ENCODE data around the gene SLC8A2.

Gene SLC8A2

GRCh38 chr19:47450478-47450877 lies 21.2 kb downstream of the SLC8A2 start:
- Histone ChIP-seq H3K9ac (ENCODE audit: low read depth, low read length, poor library complexity) (no peak overlapping the region), H3K4me3 (ENCODE audit: low read length in 2 of 2) (no peak overlapping the region), H4K8ac (ENCODE audit: low read depth, low read length) (no peak overlapping the region), H2AFZ (ENCODE audit: low read length) (no peak overlapping the region), H4K91ac (ENCODE audit: low read depth, low read length, poor library complexity) (no peak overlapping the region), H3K23ac (ENCODE audit: low read depth, low read length, poor library complexity) (no peak overlapping the region), H2AK5ac (ENCODE audit: low read depth, low read length) (no peak overlapping the region), H3K4me1 (ENCODE audit: control insufficient read depth in 2 of 2, insufficient read depth in 1 of 2, low read depth in 1 of 2, low read length in 2 of 2) (peaks cover 4 to 8% of the 10 kb centered on the region in 2 donors), H3K4ac (ENCODE audit: low read length) (no peak overlapping the region), H3K27ac (replicated peaks; ENCODE audit: low read length) (no peak overlapping the region), H3K27me3 (ENCODE audit: control insufficient read depth in 3 of 3, insufficient read depth in 3 of 3, low read depth in 1 of 3, low read length in 3 of 3) (peaks cover 7 to 43% (median 36%) of the 10 kb centered on the region in 3 experiments), H3K9me3 (replicated peaks in 1 of 2; ENCODE audit: control insufficient read depth in 2 of 2, insufficient read depth in 1 of 2, low read depth in 1 of 2, low read length in 2 of 2) (peaks cover under 1 to 1% of the 10 kb centered on the region in 2 donors), H3K36me3 (replicated peaks in 1 of 2; ENCODE audit: control insufficient read depth in 2 of 2, insufficient read depth in 2 of 2, low read length in 2 of 2) (no peaks in the 10 kb centered on the region), H2BK120ac (ENCODE audit: low read depth, low read length) (no peak overlapping the region), H3K14ac (ENCODE audit: low read length) (no peak overlapping the region), H3K18ac (ENCODE audit: low read length) (no peak overlapping the region), H3K79me1 (ENCODE audit: low read depth, low read length) (no peaks in the 10 kb centered on the region), H3K4me2 (ENCODE audit: insufficient read depth, low read length, poor library complexity, severe bottlenecking) (no peak overlapping the region), H2BK12ac (ENCODE audit: low read length) (no peak overlapping the region), H2BK5ac (ENCODE audit: low read length) (no peak overlapping the region), H2BK15ac (ENCODE audit: low read length) (no peak overlapping the region)
- no peak for DNase-seq (ENCODE audit: low spot score)
- WGBS, 2 donors (ENCODE audit: extremely low coverage in 2 of 2, insufficient read length in 2 of 2, insufficient replicate concordance in 1 of 2) = no CpG with 5 or more reads among the region's 7 CpGs

GRCh38 chr19:47448360-47448727 lies 23.3 kb downstream of the SLC8A2 start:
- H2BK12ac ChIP-seq (ENCODE audit: low read length) = no peak overlapping the region
- H3K27me3 ChIP-seq (ENCODE audit: control insufficient read depth in 3 of 3, insufficient read depth in 3 of 3, low read depth in 1 of 3, low read length in 3 of 3) = peaks cover 7 to 56% (median 43%) of the 10 kb centered on the region in 3 experiments
- no peak overlapping the region for H3K9ac ChIP-seq (ENCODE audit: low read depth, low read length, poor library complexity)
- no peak overlapping the region for H2BK120ac ChIP-seq (ENCODE audit: low read depth, low read length)
- peaks cover 4 to 11% of the 10 kb centered on the region in 2 donors for H3K4me1 ChIP-seq (ENCODE audit: control insufficient read depth in 2 of 2, insufficient read depth in 1 of 2, low read depth in 1 of 2, low read length in 2 of 2)
- no CpG with 5 or more reads among the region's 9 CpGs for WGBS, 2 donors (ENCODE audit: extremely low coverage in 2 of 2, insufficient read length in 2 of 2, insufficient replicate concordance in 1 of 2)
- H3K9me3 ChIP-seq (replicated peaks in 1 of 2; ENCODE audit: control insufficient read depth in 2 of 2, insufficient read depth in 1 of 2, low read depth in 1 of 2, low read length in 2 of 2) = peaks cover 0 to 1% of the 10 kb centered on the region in 2 donors
- no peak for DNase-seq (ENCODE audit: low spot score)
- no peak overlapping the region for H3K4me2 ChIP-seq (ENCODE audit: insufficient read depth, low read length, poor library complexity, severe bottlenecking)
- no peak overlapping the region for H2AFZ ChIP-seq (ENCODE audit: low read length)
- H2BK15ac ChIP-seq (ENCODE audit: low read length) = no peak overlapping the region
- H3K4ac ChIP-seq (ENCODE audit: low read length) = no peak overlapping the region
- H3K79me1 ChIP-seq (ENCODE audit: low read depth, low read length) = peaks cover 2% of the 10 kb centered on the region
- no peak overlapping the region for H3K14ac ChIP-seq (ENCODE audit: low read length)
- no peaks in the 10 kb centered on the region for H3K36me3 ChIP-seq (replicated peaks in 1 of 2; ENCODE audit: control insufficient read depth in 2 of 2, insufficient read depth in 2 of 2, low read length in 2 of 2)
- no peak overlapping the region for H4K91ac ChIP-seq (ENCODE audit: low read depth, low read length, poor library complexity)
- H2AK5ac ChIP-seq (ENCODE audit: low read depth, low read length) = no peak overlapping the region
- H3K18ac ChIP-seq (ENCODE audit: low read length) = no peak overlapping the region
- no peak overlapping the region for H3K23ac ChIP-seq (ENCODE audit: low read depth, low read length, poor library complexity)
- H2BK5ac ChIP-seq (ENCODE audit: low read length) = no peak overlapping the region
- peak overlapping the region in 1 of 2 donors; percentile 13 for H3K4me3 ChIP-seq (ENCODE audit: low read length in 2 of 2)
- H3K27ac ChIP-seq (replicated peaks; ENCODE audit: low read length) = no peak overlapping the region
- no peak overlapping the region for H4K8ac ChIP-seq (ENCODE audit: low read depth, low read length)

GRCh38 chr19:47447470-47448359 lies 24.0 kb downstream of the SLC8A2 start:
- Histone ChIP-seq H3K14ac (ENCODE audit: low read length) (peak overlapping the region; percentile 66), H3K79me1 (ENCODE audit: low read depth, low read length) (peaks cover 2% of the 10 kb centered on the region), H3K36me3 (replicated peaks in 1 of 2; ENCODE audit: control insufficient read depth in 2 of 2, insufficient read depth in 2 of 2, low read length in 2 of 2) (no peaks in the 10 kb centered on the region), H3K4me2 (ENCODE audit: insufficient read depth, low read length, poor library complexity, severe bottlenecking) (peak overlapping the region; percentile 69), H3K9ac (ENCODE audit: low read depth, low read length, poor library complexity) (peak overlapping the region; percentile 80), H2BK120ac (ENCODE audit: low read depth, low read length) (no peak overlapping the region), H3K18ac (ENCODE audit: low read length) (peak overlapping the region; percentile 97), H2BK5ac (ENCODE audit: low read length) (no peak overlapping the region), H3K27ac (replicated peaks; ENCODE audit: low read length) (no peak overlapping the region), H3K4me3 (ENCODE audit: low read length in 2 of 2) (peak overlapping the region; percentile 19 to 78), H4K91ac (ENCODE audit: low read depth, low read length, poor library complexity) (no peak overlapping the region), H2BK12ac (ENCODE audit: low read length) (no peak overlapping the region), H3K23ac (ENCODE audit: low read depth, low read length, poor library complexity) (peak overlapping the region; percentile 98), H3K9me3 (replicated peaks in 1 of 2; ENCODE audit: control insufficient read depth in 2 of 2, insufficient read depth in 1 of 2, low read depth in 1 of 2, low read length in 2 of 2) (peaks cover 0 to 1% of the 10 kb centered on the region in 2 donors), H2AFZ (ENCODE audit: low read length) (peak overlapping the region; percentile 86), H3K4me1 (ENCODE audit: control insufficient read depth in 2 of 2, insufficient read depth in 1 of 2, low read depth in 1 of 2, low read length in 2 of 2) (peaks cover 4 to 11% of the 10 kb centered on the region in 2 donors), H4K8ac (ENCODE audit: low read depth, low read length) (peak overlapping the region; percentile 32), H3K27me3 (ENCODE audit: control insufficient read depth in 3 of 3, insufficient read depth in 3 of 3, low read depth in 1 of 3, low read length in 3 of 3) (peaks cover 7 to 60% (median 45%) of the 10 kb centered on the region in 3 experiments), H2BK15ac (ENCODE audit: low read length) (peak overlapping the region; percentile 44), H3K4ac (ENCODE audit: low read length) (peak overlapping the region; percentile 86), H2AK5ac (ENCODE audit: low read depth, low read length) (peak overlapping the region; percentile 66)
- no CpG with 5 or more reads among the region's 95 CpGs for WGBS, 2 donors (ENCODE audit: extremely low coverage in 2 of 2, insufficient read length in 2 of 2, insufficient replicate concordance in 1 of 2)
- DNase-seq (ENCODE audit: low spot score) = peak; percentile 82

Data from neuronal stem cell (in vitro differentiated cells).